GM18517 (cell line): ENCODE results near the gene C2orf80.
"Not testable (repeated sequence)": the region's sequence is repeated elsewhere in the genome, so short reads cannot be mapped to it uniquely, and the experiment has no call there.

Source experiments
- ATAC-seq: cut with Tn5 transposase; IDR thresholded peaks from one replicate; pipeline ENCODE4 v1.9.1; 2021; ENCODE audit warnings: mild to moderate bottlenecking, moderate library complexity; ENCODE audit not compliant: unreplicated experiment

The C2orf80 gene

DNA sequence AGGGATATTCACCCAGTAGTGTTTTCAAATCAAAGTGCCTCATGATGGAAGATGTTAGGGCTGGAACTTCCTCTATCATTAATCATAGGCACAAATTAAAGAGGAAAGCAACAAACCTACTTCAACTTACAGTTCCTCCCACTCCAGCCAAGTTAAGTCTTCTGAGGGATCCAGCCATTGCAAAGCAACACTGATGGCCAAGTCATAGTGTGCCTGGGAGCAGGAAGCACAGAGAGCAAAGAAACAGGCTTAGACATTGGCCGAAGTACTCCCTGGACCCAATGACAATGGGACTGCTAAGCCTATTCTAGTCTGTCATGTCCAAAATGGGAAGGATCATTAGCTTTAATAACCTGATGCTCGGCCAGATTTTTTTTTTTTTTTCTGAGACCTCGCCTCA, 7.0 kb downstream of the C2orf80 start:
- ATAC-seq, result no peak

DNA sequence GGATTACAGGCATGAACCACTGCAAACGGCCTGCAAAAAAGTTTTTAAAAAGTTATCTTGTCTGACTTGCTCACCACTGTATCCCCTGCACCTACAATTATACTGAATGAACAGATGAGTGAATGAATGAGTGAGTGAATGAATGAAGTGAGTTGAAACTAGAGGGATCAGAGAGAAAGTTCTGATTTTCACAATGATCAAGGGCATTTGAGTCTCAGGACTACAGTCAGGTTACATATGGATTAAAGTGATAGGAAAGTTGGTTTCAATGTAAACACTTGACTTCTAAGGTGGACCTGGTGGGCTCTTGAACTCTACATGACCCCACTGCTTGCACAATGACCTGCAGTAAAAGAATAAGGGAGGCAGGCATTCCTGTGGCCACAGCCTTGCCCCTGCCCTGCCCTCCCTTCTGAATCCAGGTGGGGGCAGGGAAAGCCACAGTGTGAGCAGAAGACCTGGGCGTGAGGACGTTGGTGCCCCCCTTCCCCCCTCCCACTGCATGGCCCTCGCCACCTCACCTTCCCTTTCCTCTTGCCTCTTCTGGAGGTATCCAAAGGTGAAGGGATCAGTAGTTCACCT, 10.7 kb downstream of the C2orf80 start:
- ATAC-seq, result no peak

DNA sequence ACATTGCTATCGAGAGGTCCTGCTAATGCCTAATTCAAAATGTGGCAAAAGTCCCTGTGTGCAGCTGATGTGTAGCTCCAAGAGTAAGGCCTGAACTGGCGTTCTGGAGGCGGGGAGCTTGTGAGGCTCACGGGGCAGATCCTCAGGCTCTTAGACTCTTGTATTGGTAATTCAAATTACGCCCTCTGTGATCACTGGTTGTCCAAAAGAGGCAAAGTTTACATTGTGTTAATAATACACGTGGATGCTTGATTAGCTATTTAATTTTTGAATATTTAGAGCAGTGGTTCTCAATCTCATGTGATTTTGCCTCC, 14.0 kb downstream of the C2orf80 start:
- no peak for ATAC-seq

DNA sequence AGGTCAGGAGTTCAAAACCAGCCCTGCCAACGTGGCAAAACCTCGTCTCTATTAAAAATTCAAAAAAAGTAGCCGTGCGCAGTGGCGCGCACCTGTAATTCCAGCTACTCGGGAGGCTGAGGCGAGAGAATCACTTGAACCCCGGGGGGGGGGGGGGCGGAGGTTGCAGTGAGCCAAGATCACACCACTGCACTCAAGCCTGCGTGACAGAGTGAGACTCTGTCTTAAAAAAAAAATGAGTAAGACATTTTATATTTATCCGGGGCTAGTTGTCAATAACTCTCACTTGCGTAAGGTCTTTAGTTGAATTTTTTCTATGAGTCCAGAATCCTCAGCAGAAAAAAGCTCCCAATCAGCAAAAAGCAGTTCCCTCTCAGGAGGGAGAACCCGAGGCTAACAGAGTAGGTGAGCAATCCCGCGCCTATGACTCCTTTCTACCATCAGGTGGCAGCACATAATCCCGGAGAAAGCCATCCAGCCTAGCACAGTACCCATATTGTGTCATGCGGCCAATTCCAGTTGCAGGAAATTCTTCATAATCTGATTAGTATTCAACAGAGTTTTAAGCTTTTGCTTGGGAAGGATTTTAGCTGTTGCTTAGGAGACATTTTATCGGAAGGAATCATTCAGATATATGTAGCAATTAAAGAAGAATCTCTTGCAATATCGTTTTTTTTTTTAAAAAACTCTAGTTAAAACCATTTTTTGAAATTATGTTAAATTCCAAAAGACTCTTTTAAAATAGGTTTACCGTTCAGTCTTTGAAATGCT, 14.6 kb downstream of the C2orf80 start:
- ATAC-seq, result peak; percentile 98

DNA sequence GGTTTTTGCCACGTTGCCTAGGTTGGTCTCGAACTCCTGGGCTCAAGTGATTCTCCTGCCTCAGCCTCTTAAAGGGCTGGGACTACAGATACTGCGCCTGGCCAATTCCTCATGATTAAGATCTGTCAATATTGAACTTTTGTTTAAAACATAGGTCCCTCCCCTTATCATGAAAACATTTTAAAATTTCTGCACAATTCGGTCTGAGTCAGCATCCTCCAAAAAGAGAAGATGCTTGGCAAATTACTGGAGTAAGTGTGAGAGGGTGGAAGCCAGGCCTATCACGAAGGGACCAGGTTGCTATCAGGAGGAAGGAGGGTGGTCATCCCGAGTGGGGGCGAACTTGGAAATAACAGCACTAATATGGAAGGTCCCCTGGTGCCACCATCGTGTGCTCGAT, 15.7 kb downstream of the C2orf80 start:
- ATAC-seq, result no peak

DNA sequence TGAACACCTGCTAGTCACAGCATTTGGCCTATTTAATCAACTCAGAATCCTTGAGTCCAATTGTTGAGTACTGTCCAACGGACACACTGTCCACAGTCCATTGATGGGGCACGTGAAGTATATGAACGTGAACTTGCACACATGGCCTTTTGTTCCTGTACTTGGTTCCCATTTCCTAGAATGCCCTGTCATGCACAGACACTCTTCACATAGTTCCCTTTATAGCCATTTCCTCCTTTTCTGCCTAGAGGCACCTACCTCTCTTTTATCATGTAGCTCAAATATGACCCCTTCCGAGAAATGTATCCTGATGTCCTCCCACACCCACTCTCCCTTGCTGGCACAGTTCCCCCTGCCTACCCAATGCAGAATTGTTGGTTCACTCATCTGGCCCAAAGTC, 17.7 kb downstream of the C2orf80 start:
- ATAC-seq, result no peak

DNA sequence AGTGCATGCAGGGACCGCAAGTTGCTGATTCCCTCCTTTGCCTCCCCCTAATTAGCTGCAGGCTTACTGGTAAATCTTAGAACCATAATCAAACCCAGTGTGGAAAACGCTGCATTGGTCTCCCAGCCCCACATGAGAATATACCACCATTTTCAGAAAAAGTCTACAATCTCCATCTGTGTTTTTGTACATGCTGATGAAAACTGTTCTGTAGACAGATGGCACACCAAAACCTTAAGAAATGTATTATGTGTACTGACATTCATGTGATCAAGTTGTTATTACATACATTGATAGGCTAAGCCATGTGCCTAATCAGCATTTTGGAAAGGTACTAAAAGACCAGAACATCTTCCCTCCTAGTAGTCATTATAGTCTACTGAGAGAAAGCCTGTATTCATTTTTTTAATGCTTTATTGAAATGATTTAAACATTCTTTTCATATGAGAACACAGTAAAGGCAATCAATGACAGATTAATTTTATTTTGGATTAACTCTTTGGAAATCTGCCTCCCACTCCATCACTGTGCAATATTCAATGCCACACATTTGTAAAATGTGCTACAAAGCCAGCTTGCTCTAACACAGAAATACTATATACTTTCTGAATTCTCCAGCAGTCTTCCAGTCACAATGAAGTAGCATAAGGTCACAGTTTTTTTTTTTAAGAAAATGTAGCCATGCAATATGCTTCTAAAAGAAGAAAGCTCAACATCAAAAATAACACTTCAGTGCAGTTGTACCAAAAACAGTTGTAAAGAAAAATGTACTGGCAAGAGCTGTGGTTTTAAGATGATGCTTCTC, 24.7 kb downstream of the C2orf80 start:
- no peak for ATAC-seq

DNA sequence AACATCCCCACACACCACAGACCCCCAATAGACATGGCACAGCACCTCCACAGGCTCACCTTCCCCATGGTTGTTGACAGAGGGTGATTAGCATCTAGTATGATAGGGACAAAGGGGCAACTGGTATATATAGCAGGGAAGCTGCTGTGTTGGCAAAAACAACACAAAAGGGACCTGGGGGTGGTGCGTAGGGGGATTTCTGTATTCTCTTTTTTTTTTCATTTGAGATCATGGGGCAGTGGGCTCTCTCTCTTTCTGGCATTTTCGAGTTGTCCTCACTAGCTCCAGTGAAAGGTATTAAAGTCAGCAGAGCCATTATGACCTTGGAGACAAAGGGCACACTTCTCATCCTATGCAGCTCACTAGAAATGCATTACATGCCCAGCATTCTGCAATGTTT, 26.3 kb downstream of the C2orf80 start, which contains the start of gene CRYGA:
CRYGA (minus strand) TSS at position 101 of the 400 bp plus-strand sequence; CDS start at position 68, 33 bp downstream.
- ATAC-seq, result no peak

DNA sequence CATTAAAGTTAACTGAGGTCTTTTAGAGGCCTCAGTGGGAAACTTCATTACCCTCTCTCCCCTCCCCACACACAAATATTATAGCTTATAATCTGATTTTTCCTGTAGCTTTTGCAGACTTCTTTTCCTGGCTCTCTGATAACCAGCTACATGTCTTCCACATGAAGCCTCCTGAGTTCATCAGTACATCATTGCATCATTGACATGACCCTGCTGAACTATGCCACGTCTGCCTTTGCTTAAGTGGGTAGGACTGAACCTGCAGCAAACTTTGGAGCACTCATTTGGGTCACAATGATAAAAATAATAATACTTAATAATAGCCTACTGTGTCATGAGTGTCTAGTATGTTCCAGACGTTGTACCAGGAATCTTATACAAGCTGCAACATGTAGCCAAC, 33.4 kb downstream of the C2orf80 start:
- no peak for ATAC-seq

DNA sequence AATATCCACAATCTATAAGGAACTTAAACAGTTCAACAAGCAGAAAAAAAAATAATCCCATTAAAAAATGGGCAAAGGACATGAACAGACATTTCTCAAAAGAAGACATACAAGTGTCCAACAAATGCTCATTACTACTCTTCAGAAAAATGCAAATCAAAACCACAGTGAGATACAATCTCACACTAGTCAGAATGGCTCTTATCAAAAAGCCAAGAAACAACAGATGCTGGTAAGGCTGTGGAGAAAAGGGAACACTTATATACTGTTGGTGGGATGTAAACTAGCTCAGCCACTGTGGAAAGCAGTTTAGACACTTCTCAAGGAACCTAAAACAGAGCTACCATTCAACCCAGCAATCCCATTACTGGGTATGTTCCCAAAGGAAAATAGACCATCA, 36.7 kb downstream of the C2orf80 start:
- ATAC-seq, result no peak

DNA sequence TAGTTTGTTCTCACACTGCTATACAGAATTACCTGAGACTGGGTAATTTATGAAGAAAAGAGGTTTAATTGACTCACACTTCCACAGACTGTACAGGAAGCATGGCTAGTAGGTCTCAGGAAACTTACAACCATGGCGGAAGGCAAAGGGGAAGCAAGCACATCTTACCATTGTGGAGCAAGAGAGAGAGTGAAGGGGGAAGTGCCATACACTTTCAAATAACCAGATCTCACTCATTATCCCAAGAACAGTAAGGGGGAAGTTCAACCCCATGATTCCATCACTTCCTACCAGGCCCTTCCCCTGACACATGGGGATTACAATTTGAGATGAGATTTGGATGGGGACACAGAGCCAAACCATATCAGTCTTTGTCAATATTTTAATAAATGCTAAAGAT, 38.9 kb downstream of the C2orf80 start:
- ATAC-seq, result no peak

DNA sequence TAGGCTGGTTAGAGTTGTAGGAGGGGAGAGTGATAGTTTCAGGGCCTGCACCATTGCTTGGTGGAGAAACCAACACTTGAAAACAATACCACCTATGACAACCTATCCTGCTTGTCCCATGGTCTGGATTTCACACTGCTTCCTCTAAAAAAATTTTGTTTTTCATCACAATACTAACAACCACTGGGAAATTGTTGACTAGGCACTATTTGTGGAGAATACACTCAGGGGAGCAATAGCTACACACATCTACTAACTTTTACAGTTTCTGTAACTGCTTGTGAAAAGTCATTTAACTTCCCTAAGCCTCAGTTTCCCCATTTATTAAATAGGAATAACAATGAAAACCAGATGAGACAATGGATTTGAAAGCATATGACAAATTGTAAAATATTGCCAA, 39.7 kb downstream of the C2orf80 start:
- ATAC-seq, result no peak

DNA sequence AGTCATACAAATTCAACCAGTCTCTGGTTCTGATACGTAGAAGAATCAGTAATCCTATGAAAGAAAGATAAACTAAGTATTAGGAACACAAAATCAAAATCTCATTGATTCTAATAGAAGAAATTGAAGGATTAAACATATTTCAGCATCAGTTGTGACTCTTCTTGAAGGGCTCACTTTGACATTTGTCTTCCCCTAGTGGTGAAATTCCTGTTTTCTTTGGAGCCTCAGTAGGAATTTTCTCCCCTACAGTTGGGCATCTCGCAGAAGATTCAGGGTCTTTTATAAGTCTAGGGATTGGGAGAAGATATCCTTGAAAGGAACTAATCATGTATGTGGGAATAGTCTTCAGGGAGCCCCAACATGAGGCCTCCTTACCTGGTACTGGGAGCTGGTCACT, 41.0 kb downstream of the C2orf80 start:
- ATAC-seq, result no peak

DNA sequence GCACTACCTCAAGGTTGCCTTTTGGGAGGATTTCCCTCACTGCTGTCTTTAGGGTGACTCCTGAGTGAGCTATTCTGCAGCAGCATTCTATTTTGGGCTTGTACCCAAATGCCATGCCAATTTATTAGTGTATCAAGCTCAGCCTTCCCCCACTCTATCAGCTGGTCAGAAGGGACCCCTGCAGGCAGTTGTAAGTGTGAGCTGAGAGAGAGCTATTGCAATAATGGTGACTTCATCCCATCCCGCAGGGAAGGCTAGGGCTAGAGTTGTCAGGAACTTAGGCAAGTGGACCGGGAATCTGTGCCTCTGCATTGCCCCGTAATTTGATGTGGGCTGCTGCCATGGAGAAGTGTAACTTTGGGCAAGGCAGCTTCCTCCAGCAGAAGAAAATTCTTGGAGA, 42.1 kb downstream of the C2orf80 start:
- ATAC-seq, result no peak

DNA sequence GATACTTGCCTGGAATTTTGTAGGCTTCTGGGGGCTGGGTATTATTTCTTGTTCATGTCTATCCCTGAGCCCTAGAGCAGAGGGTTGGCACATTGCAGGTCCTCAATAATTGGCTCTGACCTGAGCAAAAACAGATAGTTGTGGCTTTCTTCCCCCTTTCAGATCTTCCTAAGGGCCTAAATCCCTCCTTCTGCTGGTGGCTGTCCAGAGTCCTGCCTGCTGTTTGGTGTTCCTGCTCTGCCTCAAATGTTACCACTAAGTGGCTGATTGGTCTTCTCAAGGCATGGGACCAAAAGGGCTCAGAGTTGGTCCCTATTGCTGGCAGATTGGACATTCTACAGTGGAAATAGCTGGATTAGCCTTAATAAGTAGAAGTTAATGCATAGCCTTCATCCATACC, 42.8 kb downstream of the C2orf80 start:
- ATAC-seq, result no peak

DNA sequence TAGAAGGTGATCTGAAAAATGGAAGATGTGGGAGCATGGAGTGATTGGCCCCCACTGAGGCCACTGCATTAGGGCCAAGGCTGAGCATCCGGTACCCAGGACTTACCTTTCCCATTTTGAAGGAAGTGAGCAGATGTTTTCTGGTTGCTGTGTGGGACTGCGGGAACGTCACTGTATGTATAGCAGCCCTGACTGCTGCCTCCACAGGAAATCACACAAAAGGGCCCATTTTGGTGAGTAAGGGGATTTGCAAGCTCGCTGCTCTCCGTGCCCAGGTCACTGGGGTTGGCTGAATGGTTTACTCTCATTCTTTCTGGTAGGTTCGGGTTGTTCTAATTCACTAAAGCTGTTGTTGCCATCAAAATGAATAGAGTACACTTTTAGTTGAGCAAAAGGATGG, 43.8 kb downstream of the C2orf80 start, which contains the start of gene CRYGB:
CRYGB (minus strand) TSS at position 153 of the 400 bp plus-strand sequence; CDS start at position 115, 38 bp downstream.
- ATAC-seq, result no peak

DNA sequence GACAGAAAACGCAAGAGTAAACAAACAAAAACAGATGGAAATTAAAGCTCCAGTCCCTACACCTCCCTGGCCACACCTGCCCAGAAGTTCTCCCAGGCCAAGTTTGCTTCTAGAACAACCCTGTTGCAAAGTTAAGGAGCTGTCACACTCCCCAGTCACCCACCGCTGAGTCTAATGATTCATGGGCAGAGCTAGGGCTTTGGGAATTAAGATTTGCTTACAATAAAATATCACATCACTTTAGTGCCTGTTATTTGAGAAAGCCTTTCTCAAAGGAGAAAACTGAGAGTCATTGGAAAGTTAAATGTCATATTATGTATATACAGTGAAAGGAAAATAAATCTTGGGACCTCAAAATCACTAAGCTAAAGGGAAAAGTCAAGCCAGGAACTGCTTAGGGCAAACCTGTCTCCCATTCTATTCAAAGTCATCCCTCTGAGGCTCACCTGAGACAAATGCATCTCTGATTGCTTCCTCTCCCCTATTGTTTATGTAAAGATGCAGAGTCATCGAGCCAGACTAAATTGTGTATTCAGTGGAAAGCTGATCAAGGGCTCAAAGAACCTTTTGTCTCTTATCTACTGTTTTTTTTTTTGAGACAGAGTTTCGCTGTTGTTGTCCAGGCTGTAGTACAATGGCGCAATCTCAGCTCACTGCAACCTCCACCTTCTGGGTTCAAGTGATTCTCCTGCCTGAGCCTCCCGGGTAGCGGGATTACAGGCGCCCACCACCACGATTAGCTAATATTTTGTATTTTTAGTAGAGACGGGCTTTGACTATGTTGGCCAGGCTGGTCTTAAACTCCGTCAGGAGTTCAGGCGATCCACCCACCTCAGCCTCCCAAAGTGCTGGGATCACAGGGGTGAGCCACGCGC, 46.7 kb downstream of the C2orf80 start:
- ATAC-seq, result no peak

DNA sequence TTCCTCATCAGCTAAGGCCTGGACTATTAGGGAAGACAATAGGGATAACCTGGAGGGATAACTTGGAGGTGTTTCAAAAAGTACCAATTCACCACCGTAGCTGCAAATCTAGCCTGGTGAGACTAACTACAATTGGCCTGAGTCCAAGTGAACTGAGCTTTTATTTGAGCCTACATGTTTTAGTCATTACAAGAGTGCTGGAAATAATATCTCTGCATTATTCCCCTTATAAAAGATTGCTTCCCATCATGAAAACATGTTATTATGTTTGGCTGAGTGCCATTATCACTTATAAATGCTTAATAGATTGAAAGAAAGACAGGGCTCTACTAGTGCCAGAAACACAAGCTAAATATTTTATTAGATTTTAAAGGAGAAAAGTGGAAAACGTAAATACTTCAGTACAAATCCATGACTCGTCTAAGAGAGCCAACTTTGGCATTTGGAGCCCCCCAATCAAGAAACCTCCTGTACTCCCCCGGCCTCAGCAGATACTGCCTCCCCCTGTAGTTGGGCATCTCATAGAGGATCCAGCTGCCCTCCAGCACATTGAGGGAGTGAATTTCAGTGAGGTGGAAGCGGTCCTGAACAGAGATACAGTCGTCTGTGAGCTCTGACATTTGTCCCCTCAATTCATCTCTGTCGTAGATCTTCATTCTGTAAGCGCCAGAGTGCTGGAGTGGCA, 47.4 kb downstream of the C2orf80 start:
- no peak for ATAC-seq

DNA sequence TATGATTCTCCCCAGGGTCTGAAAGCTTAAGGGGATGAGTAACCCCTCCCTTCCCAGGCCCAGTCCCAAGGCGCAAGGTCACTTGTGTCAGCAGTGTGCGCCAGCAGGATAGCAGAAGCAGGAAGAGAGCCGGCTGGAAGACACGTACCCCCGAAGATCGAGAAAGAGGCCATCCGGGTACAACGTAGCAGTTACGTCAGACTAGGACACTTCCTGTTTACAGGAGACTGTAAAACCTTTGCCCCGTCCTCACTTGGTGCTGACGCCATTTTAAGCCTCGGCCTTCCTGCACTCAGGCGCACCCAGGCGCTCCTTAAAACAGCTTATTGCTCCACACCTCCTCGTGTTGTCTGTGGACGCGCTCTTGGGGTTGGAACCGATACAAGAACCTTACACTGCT, 50.4 kb downstream of the C2orf80 start:
- ATAC-seq, result no peak

DNA sequence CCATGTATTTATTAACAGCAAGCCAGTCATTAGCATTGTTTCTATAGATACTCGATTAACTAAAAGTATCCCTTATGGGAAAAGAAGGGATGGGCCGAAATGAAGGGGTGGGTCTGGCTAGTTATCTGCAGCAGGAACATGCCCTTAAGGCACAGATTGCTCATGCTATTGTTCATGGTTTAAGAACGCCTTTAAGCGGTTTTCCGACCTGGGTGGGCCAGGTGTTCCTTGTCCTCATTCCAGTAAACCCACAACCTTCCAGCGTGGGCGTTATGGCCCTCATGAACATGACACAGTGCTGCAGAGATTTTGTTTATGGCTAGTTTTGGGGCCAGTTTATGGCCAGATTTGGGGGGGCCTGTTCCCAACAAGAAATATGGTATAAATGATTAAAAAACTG, 51.5 kb downstream of the C2orf80 start:
- ATAC-seq, result not testable (repeated sequence)
